Kidney epithelial cell (primary cell): Measurements from ENCODE around the gene AMIGO2. TPM values are rescaled to one million over a fixed set of nuclear protein-coding genes. Genes with fewer than 3 reads are reported as not detected.

Source experiments
- DNase-seq: peaks from one replicate; pipeline ENCODE4 v3.0.0-alpha.2; 2010; ENCODE audit warnings: low read depth
- H3K27me3 ChIP-seq: 2 replicates; pipeline ENCODE4 v1.6.0; 2011; ENCODE audit warnings: low read length; ENCODE audit not compliant: control insufficient read depth, insufficient read depth
- H3K36me3 ChIP-seq: 2 replicates; pipeline ENCODE4 v1.5.1; 2011; ENCODE audit warnings: low read length; ENCODE audit not compliant: control insufficient read depth, insufficient read depth
- H3K4me3 ChIP-seq: 2 replicates; pipeline ENCODE4 v1.5.1; 2011; ENCODE audit warnings: low read depth, mild to moderate bottlenecking, control low read depth, low read length
- CTCF ChIP-seq: IDR thresholded peaks from 2 replicates; pipeline ENCODE4 v1.5.1; 2011; ENCODE audit warnings: mild to moderate bottlenecking, moderate library complexity, low read length, control low read depth, inconsistent platforms; ENCODE audit not compliant: insufficient read depth, poor library complexity, severe bottlenecking
- total RNA-seq: library from RNA; depleted of rRNA; stranded (reverse); fragments of >200 nt; gene quantifications from 2 replicates; pipeline ENCODE4 v1.2.3, GENCODE V29; 2015

The AMIGO2 gene
- total RNA-seq, 1 donor from 2014 or later = 284 TPM

DNA sequence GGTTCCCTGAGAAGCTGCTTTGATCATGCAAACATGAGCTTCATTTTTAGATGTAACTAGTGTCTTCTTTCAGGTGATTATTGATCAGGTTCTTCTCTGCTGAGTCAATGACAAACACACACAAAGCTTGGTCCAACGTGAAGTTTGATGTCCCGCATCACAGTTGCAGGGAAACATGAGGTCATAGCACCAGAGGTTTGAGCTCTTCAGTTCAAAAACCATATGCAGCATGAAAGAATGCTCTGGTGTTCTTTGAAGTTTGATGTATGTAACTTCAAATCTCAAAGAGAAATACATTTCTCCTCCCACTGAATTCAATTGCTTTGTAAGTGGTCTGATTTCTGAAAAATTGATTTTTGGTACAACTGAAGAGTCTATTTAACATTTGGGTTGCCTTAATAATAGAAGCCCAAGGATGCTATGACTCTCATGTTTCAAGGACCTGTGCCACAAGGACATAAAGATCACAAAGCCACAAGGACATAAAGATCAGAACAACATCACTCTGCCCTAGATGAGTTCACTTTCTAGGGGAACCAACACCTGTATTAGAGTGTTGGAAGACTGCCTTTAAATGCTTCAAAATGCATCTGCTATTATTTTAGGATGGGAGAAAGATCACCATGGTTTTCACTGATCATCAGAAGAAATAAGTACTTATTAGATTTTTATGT is 31.1 kb upstream of the AMIGO2 start:
- no peaks in the 10 kb centered on the region for H3K27me3 ChIP-seq
- no peak for TF ChIP-seq CTCF
- no peaks in the 10 kb centered on the region for H3K36me3 ChIP-seq
- no peak overlapping the region for H3K4me3 ChIP-seq
- no peak for DNase-seq

- Histone ChIP-seq H3K27me3 (no peaks in the 10 kb centered on the region), H3K4me3 (no peak overlapping the region), H3K36me3 (no peaks in the 10 kb centered on the region)
- no peak for TF ChIP-seq CTCF
- DNase-seq = no peak
Measured at GRCh38 chr12:47110011-47110541, 30.3 kb upstream of the AMIGO2 start.

DNA sequence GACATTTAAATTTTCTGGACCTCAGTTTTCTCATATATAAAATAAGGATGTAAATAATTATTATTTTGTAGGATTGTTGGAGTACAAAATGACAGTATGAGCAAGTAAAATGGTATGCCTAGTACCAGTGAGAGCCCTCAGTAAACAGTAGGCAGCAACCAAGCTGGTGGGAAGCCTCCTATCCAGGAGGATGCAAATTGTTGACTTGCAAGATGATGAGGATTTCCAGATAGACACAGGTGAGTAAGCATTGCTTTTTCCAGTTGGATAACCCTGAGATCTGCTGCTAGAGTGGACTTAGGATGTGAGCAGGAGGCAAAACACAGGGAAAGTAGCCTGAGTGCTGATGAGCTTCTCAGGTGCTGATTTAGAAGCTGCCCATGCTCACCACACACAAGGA is 28.2 kb upstream of the AMIGO2 start:
- Histone ChIP-seq H3K36me3 (no peaks in the 10 kb centered on the region), H3K4me3 (no peak overlapping the region), H3K27me3 (no peaks in the 10 kb centered on the region)
- no peak for DNase-seq
- no peak for TF ChIP-seq CTCF

- Histone ChIP-seq H3K27me3 (no peaks in the 10 kb centered on the region), H3K36me3 (no peaks in the 10 kb centered on the region), H3K4me3 (no peak overlapping the region)
- TF ChIP-seq CTCF = no peak
- DNase-seq = no peak
Measured at GRCh38 chr12:47107446-47107845, 27.7 kb upstream of the AMIGO2 start.

DNA sequence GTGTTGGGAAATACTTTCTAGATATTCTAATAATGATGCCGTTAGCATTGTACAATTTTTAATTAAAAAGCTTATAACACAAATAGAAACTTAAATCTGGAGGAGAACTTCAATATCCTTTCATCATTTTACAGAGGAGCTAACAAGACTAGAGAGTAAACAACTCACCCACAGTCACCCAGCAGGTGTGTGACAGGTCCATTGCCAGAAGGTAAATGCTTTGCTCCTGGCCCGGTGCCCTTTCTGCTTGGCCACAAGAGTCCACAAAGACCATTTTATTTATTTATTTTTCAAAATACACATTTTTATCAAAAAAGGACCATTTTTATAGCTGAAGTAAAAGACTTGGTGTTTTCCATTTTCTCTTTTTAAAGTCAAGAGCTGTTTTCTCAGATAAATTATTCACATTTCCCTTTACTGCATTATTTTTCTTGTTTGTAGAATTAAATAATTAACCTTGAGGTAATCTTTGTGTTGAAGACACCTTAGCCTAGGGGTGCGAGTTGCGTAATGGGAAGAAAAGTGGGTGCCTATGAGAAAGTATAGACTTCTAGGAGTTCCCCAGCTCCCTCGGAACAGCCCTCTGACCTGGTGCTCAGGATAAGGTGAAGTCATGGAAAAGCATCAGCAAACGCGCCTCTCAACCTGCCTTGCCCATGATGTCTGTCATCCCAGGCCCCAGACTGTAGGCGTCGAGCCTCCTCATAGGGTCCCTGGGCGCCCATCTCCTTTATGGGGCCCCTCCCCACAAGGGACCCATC is 26.3 kb upstream of the AMIGO2 start:
- no peaks in the 10 kb centered on the region for H3K36me3 ChIP-seq
- no peak for TF ChIP-seq CTCF

More for the DNA sequence above, 26.3 kb upstream of the AMIGO2 start:
- DNase-seq = no peak
- Histone ChIP-seq H3K27me3 (no peaks in the 10 kb centered on the region), H3K4me3 (no peak overlapping the region)
